HL-60 (cell line): ENCODE results near the gene SPATA2.
"Not testable (repeated sequence)": the region's sequence is repeated elsewhere in the genome, so short reads cannot be mapped to it uniquely, and the experiment has no call there.

Experiments
- DNase-seq, 2 experiments: peaks; one replicate each; pipeline ENCODE4 v3.0.0-alpha.2; 2010 to 2020; ENCODE audit warnings: low read depth in 1 of 2, low spot score in 1 of 2
- H3K27ac ChIP-seq: fragments of 250-450 bp; sonication (Bioruptor Pico); replicated peaks from 2 replicates; pipeline ENCODE4 v1.5.1; 2020; ENCODE audit warnings: mild to moderate bottlenecking, moderate library complexity
- H3K27me3 ChIP-seq: fragments of 250-450 bp; sonication (Bioruptor Pico); 2 replicates; pipeline ENCODE4 v1.5.1; 2021; ENCODE audit warnings: mild to moderate bottlenecking, moderate library complexity; ENCODE audit not compliant: insufficient read depth, poor library complexity, severe bottlenecking
- H3K4me3 ChIP-seq: replicated peaks from 2 replicates; pipeline ENCODE4 v1.5.1; 2011; ENCODE audit warnings: mild to moderate bottlenecking, control low read depth, low read length; ENCODE audit not compliant: insufficient read depth
- GABPA ChIP-seq: IDR thresholded peaks from 2 replicates; pipeline ENCODE4 v1.6.1; 2012; ENCODE audit warnings: low read depth
- POLR2AphosphoS5 ChIP-seq: IDR thresholded peaks from 2 replicates; pipeline ENCODE4 v1.6.1; 2012; ENCODE audit warnings: low read depth
- SPI1 ChIP-seq: IDR thresholded peaks from 2 replicates; pipeline ENCODE4 v1.6.1; 2012; ENCODE audit warnings: low read depth, mild to moderate bottlenecking, borderline replicate concordance
- TF ChIP-seq, protein P1 (sequence below): IDR thresholded peaks from one replicate; pipeline ENCODE4 v1.5.1; 2011; ENCODE audit warnings: low read length, control low read depth, inconsistent platforms; ENCODE audit not compliant: insufficient read depth
- TF ChIP-seq, protein P2 (sequence below): IDR thresholded peaks from 2 replicates; pipeline ENCODE4 v1.6.1; 2012; ENCODE audit warnings: low read depth; ENCODE audit not compliant: insufficient replicate concordance

SPATA2 gene

DNA sequence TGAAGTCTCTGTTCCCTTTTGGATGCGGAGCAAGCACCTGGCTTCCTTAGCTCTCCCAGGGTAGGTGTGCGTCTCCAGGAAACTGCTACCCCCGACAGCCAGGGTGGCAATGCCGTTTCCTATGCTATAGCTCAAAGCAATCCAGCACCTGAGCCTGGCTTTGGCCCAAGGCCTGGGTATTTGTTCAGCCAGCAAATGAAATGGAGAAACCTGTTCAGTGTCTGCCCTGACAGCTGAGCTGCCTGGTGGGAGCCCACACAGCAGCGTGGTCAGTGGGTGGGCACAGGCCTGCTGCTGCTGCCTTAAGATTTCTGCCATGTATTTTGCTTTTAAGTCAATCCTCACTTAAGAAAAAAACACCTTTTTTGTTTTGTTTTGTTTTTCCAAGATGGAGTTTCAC is 13.7 kb downstream of the SPATA2 start:
- no peak for DNase-seq
- Histone ChIP-seq H3K27ac (no peak overlapping the region), H3K4me3 (no peak overlapping the region), H3K27me3 (no peaks in the 10 kb centered on the region)
- TF ChIP-seq SPI1 (no peak), POLR2AphosphoS5 (no peak), GABPA (no peak)
- TF ChIP-seq, protein P1, sequence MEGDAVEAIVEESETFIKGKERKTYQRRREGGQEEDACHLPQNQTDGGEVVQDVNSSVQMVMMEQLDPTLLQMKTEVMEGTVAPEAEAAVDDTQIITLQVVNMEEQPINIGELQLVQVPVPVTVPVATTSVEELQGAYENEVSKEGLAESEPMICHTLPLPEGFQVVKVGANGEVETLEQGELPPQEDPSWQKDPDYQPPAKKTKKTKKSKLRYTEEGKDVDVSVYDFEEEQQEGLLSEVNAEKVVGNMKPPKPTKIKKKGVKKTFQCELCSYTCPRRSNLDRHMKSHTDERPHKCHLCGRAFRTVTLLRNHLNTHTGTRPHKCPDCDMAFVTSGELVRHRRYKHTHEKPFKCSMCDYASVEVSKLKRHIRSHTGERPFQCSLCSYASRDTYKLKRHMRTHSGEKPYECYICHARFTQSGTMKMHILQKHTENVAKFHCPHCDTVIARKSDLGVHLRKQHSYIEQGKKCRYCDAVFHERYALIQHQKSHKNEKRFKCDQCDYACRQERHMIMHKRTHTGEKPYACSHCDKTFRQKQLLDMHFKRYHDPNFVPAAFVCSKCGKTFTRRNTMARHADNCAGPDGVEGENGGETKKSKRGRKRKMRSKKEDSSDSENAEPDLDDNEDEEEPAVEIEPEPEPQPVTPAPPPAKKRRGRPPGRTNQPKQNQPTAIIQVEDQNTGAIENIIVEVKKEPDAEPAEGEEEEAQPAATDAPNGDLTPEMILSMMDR, result no peak
- TF ChIP-seq, protein P2, sequence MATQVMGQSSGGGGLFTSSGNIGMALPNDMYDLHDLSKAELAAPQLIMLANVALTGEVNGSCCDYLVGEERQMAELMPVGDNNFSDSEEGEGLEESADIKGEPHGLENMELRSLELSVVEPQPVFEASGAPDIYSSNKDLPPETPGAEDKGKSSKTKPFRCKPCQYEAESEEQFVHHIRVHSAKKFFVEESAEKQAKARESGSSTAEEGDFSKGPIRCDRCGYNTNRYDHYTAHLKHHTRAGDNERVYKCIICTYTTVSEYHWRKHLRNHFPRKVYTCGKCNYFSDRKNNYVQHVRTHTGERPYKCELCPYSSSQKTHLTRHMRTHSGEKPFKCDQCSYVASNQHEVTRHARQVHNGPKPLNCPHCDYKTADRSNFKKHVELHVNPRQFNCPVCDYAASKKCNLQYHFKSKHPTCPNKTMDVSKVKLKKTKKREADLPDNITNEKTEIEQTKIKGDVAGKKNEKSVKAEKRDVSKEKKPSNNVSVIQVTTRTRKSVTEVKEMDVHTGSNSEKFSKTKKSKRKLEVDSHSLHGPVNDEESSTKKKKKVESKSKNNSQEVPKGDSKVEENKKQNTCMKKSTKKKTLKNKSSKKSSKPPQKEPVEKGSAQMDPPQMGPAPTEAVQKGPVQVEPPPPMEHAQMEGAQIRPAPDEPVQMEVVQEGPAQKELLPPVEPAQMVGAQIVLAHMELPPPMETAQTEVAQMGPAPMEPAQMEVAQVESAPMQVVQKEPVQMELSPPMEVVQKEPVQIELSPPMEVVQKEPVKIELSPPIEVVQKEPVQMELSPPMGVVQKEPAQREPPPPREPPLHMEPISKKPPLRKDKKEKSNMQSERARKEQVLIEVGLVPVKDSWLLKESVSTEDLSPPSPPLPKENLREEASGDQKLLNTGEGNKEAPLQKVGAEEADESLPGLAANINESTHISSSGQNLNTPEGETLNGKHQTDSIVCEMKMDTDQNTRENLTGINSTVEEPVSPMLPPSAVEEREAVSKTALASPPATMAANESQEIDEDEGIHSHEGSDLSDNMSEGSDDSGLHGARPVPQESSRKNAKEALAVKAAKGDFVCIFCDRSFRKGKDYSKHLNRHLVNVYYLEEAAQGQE, result no peak

DNA sequence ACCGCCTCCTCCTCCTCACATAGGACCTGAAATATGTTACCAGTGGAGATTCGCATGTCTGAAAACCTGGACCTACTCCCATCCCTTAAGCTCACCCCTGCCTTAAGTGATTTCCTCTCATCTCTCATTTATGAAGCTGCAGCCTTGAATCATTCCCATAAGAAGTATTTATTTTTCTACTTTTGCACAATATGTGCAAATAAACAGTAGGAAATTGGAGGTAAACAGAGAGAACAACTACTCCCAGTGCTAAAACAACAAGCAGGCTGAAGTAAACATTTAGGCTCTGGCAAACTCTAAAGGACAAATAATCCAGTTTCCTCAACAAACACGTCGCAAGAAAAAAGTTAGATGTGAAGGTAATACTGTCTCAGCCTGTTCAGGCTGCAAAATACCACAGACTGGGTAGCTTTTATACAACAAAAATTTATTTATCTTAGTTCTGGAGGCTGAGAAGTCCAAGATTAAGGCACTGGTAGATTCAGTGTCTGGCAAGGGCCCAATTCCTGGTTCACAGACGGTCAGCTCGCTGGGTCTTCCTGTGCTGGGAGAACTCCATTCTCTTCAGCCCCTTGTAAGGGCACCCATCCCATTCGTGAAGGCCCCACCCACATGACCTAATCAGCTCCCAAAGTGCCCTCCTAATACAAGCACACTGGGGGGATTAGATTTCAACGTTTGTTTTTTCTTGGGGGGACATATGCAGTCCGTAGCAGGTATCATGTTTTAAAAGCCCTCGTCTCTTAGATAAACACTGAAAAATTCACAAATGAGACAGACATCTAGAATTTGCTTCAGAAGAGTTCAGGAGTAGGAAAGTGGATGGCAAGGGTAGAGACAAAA is 15.6 kb downstream of the SPATA2 start:
- Histone ChIP-seq H3K27ac (no peak overlapping the region), H3K27me3 (no peaks in the 10 kb centered on the region), H3K4me3 (no peak overlapping the region)
- no peak for TF ChIP-seq POLR2AphosphoS5
- TF ChIP-seq SPI1, result no peak
- no peak for TF ChIP-seq GABPA
- TF ChIP-seq, protein P2, result no peak
- TF ChIP-seq, protein P1, result no peak
- no peak for DNase-seq

DNA sequence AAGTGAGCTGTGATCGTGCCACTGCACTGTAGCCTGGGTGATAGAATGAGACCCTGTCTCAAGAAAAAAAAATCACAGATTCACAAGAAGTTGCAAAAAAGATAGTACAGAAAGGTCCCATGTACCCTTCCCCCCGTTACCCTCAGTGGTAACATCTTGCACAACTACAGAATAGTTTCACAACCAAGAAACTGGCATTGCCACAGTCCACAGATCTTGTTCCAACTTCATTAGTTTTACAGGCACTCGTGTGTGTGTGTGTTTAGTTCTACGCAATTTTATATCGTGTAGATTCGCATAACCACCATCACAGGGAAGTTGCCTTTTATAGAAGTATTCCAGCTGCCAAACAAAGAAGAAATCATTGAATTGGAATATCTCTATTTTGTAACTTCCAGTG is 19.1 kb downstream of the SPATA2 start:
- Histone ChIP-seq H3K27me3 (no peaks in the 10 kb centered on the region), H3K4me3 (no peak overlapping the region), H3K27ac (peak overlapping the region; percentile 56)
- DNase-seq, result peak; percentile 65 to 86
- TF ChIP-seq POLR2AphosphoS5, result peak; percentile 66; the same call in 1 of the 2 replicates
- TF ChIP-seq, protein P2, result peak; percentile 34
- TF ChIP-seq, protein P1, result no peak

DNA sequence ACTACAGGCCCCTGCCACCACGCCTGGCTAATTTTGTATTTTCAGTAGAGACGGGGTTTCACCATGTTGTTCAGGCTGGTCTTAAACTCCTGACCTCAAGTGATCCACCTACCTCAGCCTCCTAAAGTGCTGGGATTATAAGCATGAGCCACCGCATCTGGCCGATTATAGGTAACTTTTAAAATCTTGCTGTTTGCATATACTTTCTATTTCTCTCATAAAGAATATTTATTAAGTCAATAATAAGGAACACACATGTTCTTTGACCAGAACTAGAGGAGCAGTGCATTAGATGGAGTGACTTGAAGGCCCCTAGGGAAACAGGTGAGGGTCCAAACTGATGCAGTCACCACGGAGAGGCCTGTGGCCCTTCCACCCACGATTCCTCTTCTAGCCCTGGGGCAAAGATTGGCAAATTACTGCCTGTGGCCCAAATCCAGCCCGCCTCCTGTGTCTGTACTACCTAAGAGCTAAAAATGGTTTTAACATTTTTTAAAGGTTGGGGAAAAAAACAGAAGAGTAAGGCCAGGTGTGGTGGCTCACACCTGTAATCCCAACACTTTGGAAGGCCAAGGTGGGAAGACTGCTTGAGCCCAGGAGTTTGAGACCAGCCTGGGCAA is 19.7 kb downstream of the SPATA2 start:
- H3K4me3 ChIP-seq, H3K27me3 ChIP-seq, DNase-seq: not testable (repeated sequence)
- peak overlapping the region; percentile 56; the same call in 1 of the 2 replicates for H3K27ac ChIP-seq
